ENCODE results near the gene CDKAL1.

GRCh38 chr6:21078497-21078896 is 544.2 kb downstream of the CDKAL1 start:
- TF ChIP-seq CTCF (IDR thresholded peaks at IDR 0.05), result no peak
- no peak for TF ChIP-seq POLR2AphosphoS5 (IDR thresholded peaks at IDR 0.05)
- no peak for TF ChIP-seq POLR2A (IDR thresholded peaks at IDR 0.05)
- TF ChIP-seq EP300 (IDR thresholded peaks at IDR 0.05), result no peak
